Choroid plexus epithelial cell (primary cell): ENCODE data around the gene FAIM2.

ENCODE experiments used
- DNase-seq: peaks from one replicate; pipeline ENCODE4 v3.0.0-alpha.2; 2010; ENCODE audit warnings: low read depth
- H3K4me3 ChIP-seq: 2 replicates; pipeline ENCODE4 v1.5.1; 2011; ENCODE audit warnings: low read depth, mild to moderate bottlenecking, control low read depth, low read length, moderate library complexity
- CTCF ChIP-seq: conservative IDR thresholded peaks from 2 replicates; pipeline ENCODE4 v1.5.1; 2011; ENCODE audit warnings: low read depth, mild to moderate bottlenecking, control low read depth, inconsistent platforms, low read length, moderate library complexity

The FAIM2 gene

DNA sequence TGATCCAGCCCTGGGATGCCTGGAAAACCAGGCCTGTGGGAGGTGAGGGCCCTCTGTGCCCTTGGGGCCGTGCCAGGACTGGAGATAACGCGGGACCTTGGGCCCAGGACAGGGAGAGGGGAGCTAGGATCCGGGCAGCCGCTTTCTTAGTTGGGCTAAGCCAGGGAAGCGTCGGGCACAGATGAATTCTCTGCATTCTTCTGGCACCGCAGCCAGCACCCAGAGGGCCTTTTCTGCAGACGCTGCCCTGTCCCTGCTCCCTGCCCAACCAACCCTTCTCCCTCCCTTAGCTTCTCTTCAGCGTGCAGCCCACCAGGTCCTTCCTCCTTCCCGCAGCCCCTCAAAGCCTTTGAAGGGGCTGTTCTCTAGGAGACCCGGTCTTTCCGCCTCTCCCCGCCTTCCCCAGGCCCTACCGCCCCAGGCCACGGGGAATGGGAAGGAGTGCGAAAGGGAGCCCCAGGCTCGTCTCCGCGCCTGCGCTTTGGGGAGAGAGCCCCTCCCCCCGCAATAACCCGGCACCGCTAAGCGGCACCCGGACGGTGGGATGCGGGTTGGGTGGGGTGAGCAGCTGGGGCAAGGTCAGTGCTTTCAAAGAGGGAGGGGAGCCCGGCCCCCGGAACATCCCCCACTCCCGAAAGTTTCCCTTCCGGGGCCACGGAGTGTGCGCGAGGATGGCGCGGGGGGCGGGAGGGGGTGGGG lies 76.2 kb downstream of the FAIM2 start:
- H3K4me3 ChIP-seq = peak overlapping the region; percentile 82
- no peak for TF ChIP-seq CTCF
- DNase-seq = peak; percentile 67

- no peak for DNase-seq
- no peak for TF ChIP-seq CTCF
- H3K4me3 ChIP-seq = peak overlapping the region; percentile 82
These were observed 76.7 kb downstream of the FAIM2 start for GRCh38 chr12:49827051-49827400.

GRCh38 chr12:49825971-49826421 lies 77.7 kb downstream of the FAIM2 start:
- TF ChIP-seq CTCF = no peak
- DNase-seq = peak; percentile 53
- H3K4me3 ChIP-seq = no peak overlapping the region

GRCh38 chr12:49825360-49825970 lies 78.2 kb downstream of the FAIM2 start:
- DNase-seq = peak; percentile 65
- H3K4me3 ChIP-seq = peak overlapping the region; percentile 17
- no peak for TF ChIP-seq CTCF

DNA sequence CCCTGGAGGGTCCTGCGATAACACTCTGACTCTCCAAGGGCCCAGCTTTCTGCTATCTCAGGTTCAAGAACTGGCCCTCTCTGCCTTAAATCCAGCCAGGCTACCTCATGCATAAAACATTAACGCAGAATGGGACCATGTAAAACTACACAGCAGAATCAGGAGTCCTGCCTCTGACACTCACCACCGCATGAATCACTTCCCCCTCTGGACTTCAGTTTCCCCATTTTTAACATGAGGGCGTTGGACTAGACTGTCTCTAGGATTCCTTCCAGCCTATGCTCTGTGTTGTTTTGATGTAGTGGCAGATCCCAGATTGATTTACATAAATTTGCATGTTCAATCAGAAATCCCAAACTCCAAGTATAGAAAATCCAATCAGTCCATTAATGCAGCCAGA lies 78.8 kb downstream of the FAIM2 start:
- no peak overlapping the region for H3K4me3 ChIP-seq
- DNase-seq = peak; percentile 59
- no peak for TF ChIP-seq CTCF

DNA sequence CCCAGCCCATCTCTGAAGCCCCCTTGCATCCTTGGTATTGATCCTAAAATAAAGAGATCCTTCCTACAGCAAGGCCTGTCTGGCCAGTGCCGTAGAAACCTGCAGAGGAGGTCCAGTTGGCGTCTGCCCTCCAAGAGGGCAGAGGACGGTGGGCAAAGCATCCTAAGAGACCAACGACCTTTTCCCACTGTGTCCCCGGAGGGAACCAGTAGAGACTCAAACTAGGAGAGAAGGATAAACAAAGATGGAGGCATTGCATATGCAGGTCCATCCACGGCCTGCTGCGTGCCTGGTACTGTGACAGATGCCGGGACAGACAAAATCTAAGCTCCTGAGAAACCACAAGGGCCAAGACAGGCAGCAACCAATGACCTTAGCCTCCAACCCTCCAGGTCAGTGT lies 79.3 kb downstream of the FAIM2 start:
- TF ChIP-seq CTCF = no peak
- H3K4me3 ChIP-seq = no peak overlapping the region
- DNase-seq = no peak

- H3K4me3 ChIP-seq = no peak overlapping the region
- TF ChIP-seq CTCF = no peak
- DNase-seq = no peak
These were observed 79.7 kb downstream of the FAIM2 start for GRCh38 chr12:49823951-49824350.
